Choroid plexus epithelial cell (primary cell): ENCODE measurements around the gene ADARB1.

Source experiments
- DNase-seq: peaks from one replicate; pipeline ENCODE4 v3.0.0-alpha.2; 2010; ENCODE audit warnings: low read depth
- H3K4me3 ChIP-seq: 2 replicates; pipeline ENCODE4 v1.5.1; 2011; ENCODE audit warnings: low read depth, mild to moderate bottlenecking, control low read depth, low read length, moderate library complexity
- CTCF ChIP-seq: conservative IDR thresholded peaks from 2 replicates; pipeline ENCODE4 v1.5.1; 2011; ENCODE audit warnings: low read depth, mild to moderate bottlenecking, control low read depth, inconsistent platforms, low read length, moderate library complexity

Gene ADARB1

GRCh38 chr21:45048026-45048698 is 26.2 kb upstream of the ADARB1 start:
- DNase-seq = no peak
- no peak overlapping the region for H3K4me3 ChIP-seq
- TF ChIP-seq CTCF = no peak

DNA sequence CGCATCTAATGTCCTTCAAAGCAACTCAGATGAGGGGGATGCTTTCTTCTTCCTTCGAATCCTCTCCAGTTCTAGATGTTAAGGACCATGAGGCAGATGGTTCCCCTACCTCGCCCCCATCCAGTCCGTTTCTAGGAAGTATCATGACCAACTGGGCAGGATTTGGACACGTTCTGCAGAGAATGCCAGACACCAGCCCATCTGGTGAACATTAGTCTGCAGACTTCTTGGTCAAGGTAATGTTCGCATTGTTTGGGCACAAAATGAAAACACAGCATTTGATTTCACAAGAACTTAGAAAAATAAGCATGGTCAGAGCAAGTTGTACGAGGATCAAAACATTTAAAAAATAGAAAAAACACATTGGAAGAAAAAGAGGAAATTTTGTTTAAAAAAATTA is 25.4 kb upstream of the ADARB1 start:
- H3K4me3 ChIP-seq = no peak overlapping the region
- no peak for TF ChIP-seq CTCF
- DNase-seq = peak; percentile 39

GRCh38 chr21:45049714-45050344 is 24.6 kb upstream of the ADARB1 start:
- peak; percentile 43 for DNase-seq
- H3K4me3 ChIP-seq = no peak overlapping the region
- TF ChIP-seq CTCF = no peak

GRCh38 chr21:45050345-45050796 is 24.0 kb upstream of the ADARB1 start:
- no peak overlapping the region for H3K4me3 ChIP-seq
- no peak for TF ChIP-seq CTCF
- DNase-seq = peak; percentile 81

DNA sequence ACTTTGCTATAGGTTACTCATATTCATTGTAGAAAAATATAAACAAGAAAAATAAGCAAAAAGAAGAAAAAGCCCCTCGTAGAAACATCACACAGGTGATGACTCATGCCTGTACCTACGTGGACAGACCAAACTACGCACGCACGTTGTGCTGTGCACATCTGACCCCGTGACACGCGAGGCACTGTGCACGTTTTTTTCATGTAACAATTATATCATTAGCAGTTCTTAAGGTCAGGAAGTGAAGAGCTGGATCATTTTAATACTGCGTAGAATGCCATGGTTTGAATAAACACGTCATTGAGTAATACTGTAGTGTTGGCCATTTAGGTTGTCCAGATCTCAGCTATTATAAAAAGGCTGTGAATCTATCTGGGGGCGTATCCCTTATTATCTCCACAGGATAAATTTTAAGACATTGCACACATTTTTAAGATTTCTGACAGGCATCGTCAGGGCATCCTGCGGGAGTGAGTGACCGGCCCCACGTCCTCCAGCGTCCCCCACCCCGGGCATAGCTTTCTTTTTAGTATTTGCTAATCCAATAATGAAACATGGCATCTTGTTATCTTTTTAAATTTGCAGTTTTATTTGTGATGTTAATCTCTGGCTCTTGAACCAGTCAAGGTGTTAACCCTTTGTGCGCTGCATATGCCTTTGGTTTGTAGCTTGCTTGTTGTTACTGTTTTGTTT is 23.4 kb upstream of the ADARB1 start:
- no peak overlapping the region for H3K4me3 ChIP-seq
- TF ChIP-seq CTCF = no peak
- peak; percentile 97 for DNase-seq

- TF ChIP-seq CTCF = no peak
- H3K4me3 ChIP-seq = no peak overlapping the region
- DNase-seq = no peak
Observed at GRCh38 chr21:45051580-45052434, 22.6 kb upstream of the ADARB1 start.
